MM.1S (cell line): ENCODE data around the gene DPM1.

Experiments used
- DNase-seq: peaks from one replicate; pipeline ENCODE4 v3.0.0-alpha.2; 2015
- H2AFZ ChIP-seq: fragments of 300-600 bp; sonication (generic); 2 replicates; pipeline ENCODE4 v1.6.0; 2016; ENCODE audit warnings: antibody characterized with exemption, low read length
- H3F3A ChIP-seq: fragments of 300-600 bp; sonication (generic); 2 replicates; pipeline ENCODE4 v1.6.1; 2016; ENCODE audit warnings: mild to moderate bottlenecking, antibody characterized with exemption, low read length, moderate library complexity, mixed read lengths; ENCODE audit not compliant: insufficient read depth
- H3K27ac ChIP-seq: fragments of 300-600 bp; sonication (generic); 2 replicates; pipeline ENCODE4 v1.5.1; 2016; ENCODE audit warnings: mild to moderate bottlenecking, low read length
- H3K27me3 ChIP-seq: fragments of 300-600 bp; sonication (generic); replicated peaks from 2 replicates; pipeline ENCODE4 v1.6.0; 2016; ENCODE audit warnings: low read length; ENCODE audit not compliant: insufficient read depth
- H3K36me3 ChIP-seq: fragments of 300-600 bp; sonication (generic); replicated peaks from 2 replicates; pipeline ENCODE4 v1.6.1; 2016; ENCODE audit warnings: mild to moderate bottlenecking, low read length, mixed read lengths; ENCODE audit not compliant: insufficient read depth
- H3K4me1 ChIP-seq: fragments of 300-600 bp; sonication (generic); 2 replicates; pipeline ENCODE4 v1.6.1; 2016; ENCODE audit warnings: low read length, mixed read lengths
- H3K4me2 ChIP-seq: fragments of 300-600 bp; sonication (generic); 2 replicates; pipeline ENCODE4 v1.6.0; 2016; ENCODE audit warnings: low read depth, low read length
- H3K4me3 ChIP-seq: fragments of 300-600 bp; sonication (generic); 2 replicates; pipeline ENCODE4 v1.5.1; 2016; ENCODE audit warnings: low read length, mixed read lengths
- H3K79me2 ChIP-seq: fragments of 300-600 bp; sonication (generic); 2 replicates; pipeline ENCODE4 v1.6.1; 2016; ENCODE audit warnings: mixed run types, low read length, mixed read lengths
- H3K9ac ChIP-seq: fragments of 300-600 bp; sonication (generic); 2 replicates; pipeline ENCODE4 v1.6.1; 2016; ENCODE audit warnings: low read length, mixed read lengths
- H3K9me2 ChIP-seq: fragments of 300-600 bp; sonication (generic); replicated peaks from 2 replicates; pipeline ENCODE4 v1.6.1; 2016; ENCODE audit warnings: mild to moderate bottlenecking, low read length, mixed read lengths; ENCODE audit not compliant: insufficient read depth
- H3K9me3 ChIP-seq: fragments of 300-600 bp; sonication (generic); replicated peaks from 2 replicates; pipeline ENCODE4 v1.6.1; 2016; ENCODE audit warnings: mild to moderate bottlenecking, low read length, mixed read lengths; ENCODE audit not compliant: insufficient read depth
- H4K20me1 ChIP-seq: fragments of 300-600 bp; sonication (generic); 2 replicates; pipeline ENCODE4 v1.6.1; 2016; ENCODE audit warnings: mild to moderate bottlenecking, low read length, moderate library complexity, mixed read lengths; ENCODE audit not compliant: insufficient read depth
- EZH2 ChIP-seq: fragments of 300-600 bp; sonication (generic); optimal IDR thresholded peaks from 2 replicates; pipeline ENCODE3; 2017; ENCODE audit warnings: low read depth, mild to moderate bottlenecking, antibody characterized with exemption, low read length, mixed read lengths
- EZH2phosphoT487 ChIP-seq: fragments of 300-600 bp; sonication (generic); IDR thresholded peaks from 2 replicates; pipeline ENCODE4 v1.6.1; 2018; ENCODE audit warnings: antibody characterized with exemption, low read length
- TF ChIP-seq, protein P1 (sequence below): fragments of 300-600 bp; sonication (generic); IDR thresholded peaks from 2 replicates; pipeline ENCODE4 v1.5.1; 2016; ENCODE audit warnings: antibody characterized with exemption, low read length, mixed read lengths

DPM1 gene

DNA sequence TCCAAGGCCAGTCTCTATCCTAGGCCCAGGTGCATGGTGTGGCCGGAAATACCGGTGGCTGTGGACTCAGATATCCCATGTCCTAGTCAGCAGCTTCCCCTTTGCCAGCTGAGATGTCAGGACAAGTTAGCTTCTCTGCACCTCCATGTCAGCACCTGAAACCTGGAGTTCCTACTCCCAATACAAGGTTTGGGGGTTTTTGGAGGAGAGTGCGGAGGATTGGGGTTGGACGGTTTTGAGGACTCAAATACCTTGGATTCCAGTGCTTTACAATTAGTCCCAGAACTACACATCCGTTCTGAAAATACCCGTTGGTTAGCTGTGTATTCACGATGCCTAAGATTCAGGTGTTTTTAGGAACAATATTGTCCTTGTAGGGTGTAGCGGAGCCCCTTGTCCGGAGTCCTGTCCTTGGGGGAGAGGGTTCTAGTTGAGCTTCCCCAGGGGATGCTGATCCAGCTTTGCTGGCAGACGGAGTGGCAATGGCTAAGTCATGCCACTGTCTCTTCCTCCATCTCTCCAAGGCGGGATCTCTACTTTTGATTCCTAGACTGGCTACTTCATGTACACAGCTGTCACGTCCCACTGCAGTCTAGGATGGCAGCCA lies 72.0 kb downstream of the DPM1 start:
- Histone ChIP-seq H3K9ac (no peak overlapping the region), H4K20me1 (no peaks in the 10 kb centered on the region), H3K27ac (no peak overlapping the region), H3K36me3 (peaks cover 13% of the 10 kb centered on the region; the same call in 1 of the 2 replicates), H2AFZ (no peak overlapping the region), H3K79me2 (no peaks in the 10 kb centered on the region), H3F3A (no peaks in the 10 kb centered on the region; the same call in 1 of the 2 replicates), H3K27me3 (no peaks in the 10 kb centered on the region), H3K9me2 (no peaks in the 10 kb centered on the region), H3K4me2 (no peak overlapping the region), H3K4me3 (no peak overlapping the region), H3K9me3 (no peaks in the 10 kb centered on the region), H3K4me1 (no peaks in the 10 kb centered on the region)
- TF ChIP-seq, protein P1, sequence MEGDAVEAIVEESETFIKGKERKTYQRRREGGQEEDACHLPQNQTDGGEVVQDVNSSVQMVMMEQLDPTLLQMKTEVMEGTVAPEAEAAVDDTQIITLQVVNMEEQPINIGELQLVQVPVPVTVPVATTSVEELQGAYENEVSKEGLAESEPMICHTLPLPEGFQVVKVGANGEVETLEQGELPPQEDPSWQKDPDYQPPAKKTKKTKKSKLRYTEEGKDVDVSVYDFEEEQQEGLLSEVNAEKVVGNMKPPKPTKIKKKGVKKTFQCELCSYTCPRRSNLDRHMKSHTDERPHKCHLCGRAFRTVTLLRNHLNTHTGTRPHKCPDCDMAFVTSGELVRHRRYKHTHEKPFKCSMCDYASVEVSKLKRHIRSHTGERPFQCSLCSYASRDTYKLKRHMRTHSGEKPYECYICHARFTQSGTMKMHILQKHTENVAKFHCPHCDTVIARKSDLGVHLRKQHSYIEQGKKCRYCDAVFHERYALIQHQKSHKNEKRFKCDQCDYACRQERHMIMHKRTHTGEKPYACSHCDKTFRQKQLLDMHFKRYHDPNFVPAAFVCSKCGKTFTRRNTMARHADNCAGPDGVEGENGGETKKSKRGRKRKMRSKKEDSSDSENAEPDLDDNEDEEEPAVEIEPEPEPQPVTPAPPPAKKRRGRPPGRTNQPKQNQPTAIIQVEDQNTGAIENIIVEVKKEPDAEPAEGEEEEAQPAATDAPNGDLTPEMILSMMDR, result no peak
- TF ChIP-seq EZH2, result no peak
- no peak for TF ChIP-seq EZH2phosphoT487
- no peak for DNase-seq

- Histone ChIP-seq H2AFZ (no peak overlapping the region), H3K4me2 (no peak overlapping the region), H3K27ac (no peak overlapping the region), H3F3A (no peaks in the 10 kb centered on the region; the same call in 1 of the 2 replicates), H4K20me1 (no peaks in the 10 kb centered on the region), H3K4me3 (no peak overlapping the region), H3K36me3 (peaks cover 13% of the 10 kb centered on the region; the same call in 1 of the 2 replicates), H3K9ac (no peak overlapping the region), H3K9me3 (no peaks in the 10 kb centered on the region), H3K27me3 (no peaks in the 10 kb centered on the region), H3K79me2 (no peaks in the 10 kb centered on the region), H3K9me2 (no peaks in the 10 kb centered on the region), H3K4me1 (no peaks in the 10 kb centered on the region)
- no peak for DNase-seq
- TF ChIP-seq, protein P1, result no peak
- TF ChIP-seq EZH2, result no peak
- no peak for TF ChIP-seq EZH2phosphoT487
Measured at GRCh38 chr20:50885781-50886180, 72.6 kb downstream of the DPM1 start.

DNA sequence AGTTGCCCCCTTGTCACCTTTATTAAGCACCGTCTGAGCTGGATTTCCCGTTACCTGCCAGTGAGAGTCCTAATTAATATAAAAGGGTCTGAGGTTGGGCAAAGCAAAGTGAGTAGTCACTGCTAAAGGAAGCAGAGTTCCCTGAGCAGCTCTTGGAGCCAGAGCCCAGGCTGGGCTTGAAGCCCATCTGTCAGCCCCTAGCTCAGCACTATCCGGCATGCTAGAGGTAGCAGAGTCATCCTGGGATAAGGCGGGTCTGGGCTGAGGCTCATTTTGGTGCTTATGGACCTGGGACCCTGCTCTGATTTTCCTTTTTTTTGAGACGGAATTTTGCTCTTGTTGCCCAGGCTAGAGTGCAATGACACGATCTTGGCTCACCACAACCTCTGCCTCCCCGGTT lies 73.3 kb downstream of the DPM1 start:
- no peaks in the 10 kb centered on the region for H3K4me1 ChIP-seq
- H3K36me3 ChIP-seq, result 0 out of 2 replicates have a peak, but pooled peaks cover 7% of the 10 kb centered on the region
- H3K4me3 ChIP-seq, result no peak overlapping the region
- TF ChIP-seq EZH2, result no peak
- no peak for TF ChIP-seq EZH2phosphoT487
- TF ChIP-seq, protein P1, result no peak
- H3F3A ChIP-seq, result no peaks in the 10 kb centered on the region; the same call in 1 of the 2 replicates
- H3K9ac ChIP-seq, result no peak overlapping the region
- H4K20me1 ChIP-seq, result no peaks in the 10 kb centered on the region
- H2AFZ ChIP-seq, result no peak overlapping the region
- H3K9me3 ChIP-seq, result no peaks in the 10 kb centered on the region
- no peak overlapping the region for H3K4me2 ChIP-seq
- H3K9me2 ChIP-seq, result no peaks in the 10 kb centered on the region
- H3K27ac ChIP-seq, result no peak overlapping the region
- no peak for DNase-seq
- H3K27me3 ChIP-seq, result no peaks in the 10 kb centered on the region
- H3K79me2 ChIP-seq, result no peaks in the 10 kb centered on the region
